ENCODE data around the gene RMI2. TPM values are rescaled to one million over a fixed set of nuclear protein-coding genes. Genes with fewer than 3 reads are reported as not detected.

The RMI2 gene
- total and polyA plus RNA-seq, 11 donors, result 0.23 to 6.6 (median 0.76) TPM; not detected in 2

DNA sequence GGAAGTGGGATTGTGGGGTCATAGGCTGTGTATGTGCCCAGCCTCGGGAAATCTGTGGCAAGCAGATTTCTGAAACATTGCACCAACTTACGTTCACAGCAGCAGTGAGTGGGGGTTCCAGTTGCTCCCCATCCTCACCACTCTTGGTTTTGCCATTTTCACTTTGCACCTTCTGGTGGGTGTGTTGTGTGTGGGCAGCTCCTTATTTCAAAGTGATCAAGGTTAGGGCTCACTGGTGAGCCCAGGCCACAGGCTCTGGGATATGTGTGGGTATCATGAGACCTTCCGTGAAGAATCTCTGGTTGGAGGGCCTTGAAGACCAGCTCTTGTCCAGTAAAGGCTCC is 34.7 kb upstream of the RMI2 start:
- 83 to 97% (median 94%) methylated on average over 3 of the region's 3 CpGs for WGBS, 4 donors
- H3K36me3 ChIP-seq, result no peaks in the 10 kb centered on the region
- no peaks in the 10 kb centered on the region for H3K9me3 ChIP-seq
- H3K27me3 ChIP-seq, result no peaks in the 10 kb centered on the region
- no peak overlapping the region for H3K4me3 ChIP-seq
- no peak for TF ChIP-seq POLR2A (IDR thresholded peaks at IDR 0.05)
- TF ChIP-seq, protein P1, sequence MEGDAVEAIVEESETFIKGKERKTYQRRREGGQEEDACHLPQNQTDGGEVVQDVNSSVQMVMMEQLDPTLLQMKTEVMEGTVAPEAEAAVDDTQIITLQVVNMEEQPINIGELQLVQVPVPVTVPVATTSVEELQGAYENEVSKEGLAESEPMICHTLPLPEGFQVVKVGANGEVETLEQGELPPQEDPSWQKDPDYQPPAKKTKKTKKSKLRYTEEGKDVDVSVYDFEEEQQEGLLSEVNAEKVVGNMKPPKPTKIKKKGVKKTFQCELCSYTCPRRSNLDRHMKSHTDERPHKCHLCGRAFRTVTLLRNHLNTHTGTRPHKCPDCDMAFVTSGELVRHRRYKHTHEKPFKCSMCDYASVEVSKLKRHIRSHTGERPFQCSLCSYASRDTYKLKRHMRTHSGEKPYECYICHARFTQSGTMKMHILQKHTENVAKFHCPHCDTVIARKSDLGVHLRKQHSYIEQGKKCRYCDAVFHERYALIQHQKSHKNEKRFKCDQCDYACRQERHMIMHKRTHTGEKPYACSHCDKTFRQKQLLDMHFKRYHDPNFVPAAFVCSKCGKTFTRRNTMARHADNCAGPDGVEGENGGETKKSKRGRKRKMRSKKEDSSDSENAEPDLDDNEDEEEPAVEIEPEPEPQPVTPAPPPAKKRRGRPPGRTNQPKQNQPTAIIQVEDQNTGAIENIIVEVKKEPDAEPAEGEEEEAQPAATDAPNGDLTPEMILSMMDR (IDR thresholded peaks at IDR 0.05), result no peak
- DNase-seq, result peak in 1 of 5 donors; percentile 2
- no peak for ATAC-seq
- peaks cover 0 to 58% (median 0%) of the 10 kb centered on the region in 12 donors for H3K4me1 ChIP-seq
- intact Hi-C loops (cut with DNase I), result no loop called here
- H3K27ac ChIP-seq, result peak overlapping the region in 5 of 12 donors; percentile 28 to 64 (median 43)

DNA sequence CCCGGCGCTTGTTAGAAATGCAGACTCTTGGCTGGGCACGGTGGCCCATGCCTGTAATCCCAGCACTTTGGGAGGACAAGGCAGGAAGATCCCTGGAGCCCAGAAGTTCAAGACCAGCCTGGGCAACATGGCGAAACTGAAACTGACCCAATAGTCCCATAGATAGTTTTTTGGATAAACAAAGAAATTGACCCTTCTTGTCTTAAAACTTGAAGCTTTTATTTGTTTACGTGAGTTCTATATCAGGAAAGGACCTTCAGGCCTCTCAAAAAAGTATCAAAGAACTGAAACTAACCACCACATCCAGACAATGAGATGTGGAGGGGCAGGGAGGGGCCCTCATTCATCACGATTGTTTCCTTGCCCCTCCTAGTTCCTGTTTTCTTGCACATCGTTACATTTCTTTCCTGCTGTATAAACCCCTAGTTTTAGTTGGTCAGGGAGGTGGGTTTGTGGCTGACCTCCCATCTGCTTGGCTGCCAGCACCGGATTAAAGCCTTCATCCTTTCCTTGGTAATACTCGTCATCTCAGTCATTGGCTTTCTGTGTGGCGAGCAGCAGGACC is 34.2 kb upstream of the RMI2 start:
- Histone ChIP-seq H3K4me3 (no peak overlapping the region), H3K36me3 (no peaks in the 10 kb centered on the region), H3K4me1 (peaks cover 0 to 60% (median 0%) of the 10 kb centered on the region in 12 donors), H3K27me3 (no peaks in the 10 kb centered on the region), H3K27ac (peak overlapping the region in 5 of 12 donors; percentile 28 to 64 (median 43)), H3K9me3 (no peaks in the 10 kb centered on the region)
- WGBS, 4 donors, result 70 to 84% (median 74%) methylated on average over 10 of the region's 10 CpGs
- TF ChIP-seq POLR2A (IDR thresholded peaks at IDR 0.05), result no peak
- TF ChIP-seq, protein P1 (IDR thresholded peaks at IDR 0.05), result no peak
- DNase-seq (no peak), ATAC-seq (peak in 2 of 4 donors; percentile 16 to 52)
- intact Hi-C loops (cut with DNase I), result no loop called here

DNA sequence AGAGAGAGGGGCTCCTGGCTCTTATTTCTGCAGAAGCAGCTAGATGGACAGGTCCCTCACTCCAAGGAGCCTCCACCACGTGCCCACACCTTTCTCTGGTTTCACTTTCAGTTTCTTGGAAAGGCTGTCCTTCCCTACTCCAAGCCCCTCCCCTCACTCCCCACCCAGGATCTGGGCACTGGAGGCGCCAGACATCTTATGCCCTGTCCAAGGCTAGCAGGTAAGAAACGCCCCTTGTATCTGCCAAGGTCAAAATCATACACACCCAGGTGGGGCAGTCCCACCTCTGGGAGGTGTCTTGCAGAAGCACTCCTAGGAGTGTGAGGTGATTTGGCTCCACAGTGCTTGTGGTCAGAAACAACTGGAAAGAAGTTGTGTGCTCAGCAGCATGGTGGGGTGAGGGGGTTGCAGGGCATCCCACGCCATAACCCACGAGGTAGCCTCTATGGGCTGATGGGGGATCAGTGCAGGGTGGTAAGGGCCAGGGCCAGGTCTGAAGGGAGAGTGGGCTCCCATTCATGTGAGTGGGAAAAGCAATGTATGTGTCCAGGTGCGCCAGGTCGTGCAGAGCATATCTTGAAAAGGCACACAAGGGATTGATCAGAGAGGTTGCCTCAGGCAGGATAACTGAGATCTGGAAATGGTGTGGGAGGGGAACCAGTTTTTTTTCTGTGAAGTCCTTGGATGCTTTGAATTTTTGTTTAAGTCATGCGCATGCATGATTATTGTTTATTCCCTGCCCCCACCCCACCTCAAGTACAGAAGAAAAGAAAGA is 32.4 kb upstream of the RMI2 start:
- H3K36me3 ChIP-seq, result no peaks in the 10 kb centered on the region
- ATAC-seq, result no peak
- intact Hi-C loops (cut with DNase I), result no loop called here
- no peak overlapping the region for H3K27ac ChIP-seq
- peaks cover 0 to 52% (median 0%) of the 10 kb centered on the region in 12 donors for H3K4me1 ChIP-seq
- no peaks in the 10 kb centered on the region for H3K9me3 ChIP-seq
- H3K4me3 ChIP-seq, result no peak overlapping the region
- TF ChIP-seq, protein P1 (IDR thresholded peaks at IDR 0.05), result no peak
- no peak for TF ChIP-seq POLR2A (IDR thresholded peaks at IDR 0.05)
- 72 to 79% (median 76%) methylated on average over 8 of the region's 8 CpGs for WGBS, 4 donors
- DNase-seq, result no peak
- no peaks in the 10 kb centered on the region for H3K27me3 ChIP-seq

DNA sequence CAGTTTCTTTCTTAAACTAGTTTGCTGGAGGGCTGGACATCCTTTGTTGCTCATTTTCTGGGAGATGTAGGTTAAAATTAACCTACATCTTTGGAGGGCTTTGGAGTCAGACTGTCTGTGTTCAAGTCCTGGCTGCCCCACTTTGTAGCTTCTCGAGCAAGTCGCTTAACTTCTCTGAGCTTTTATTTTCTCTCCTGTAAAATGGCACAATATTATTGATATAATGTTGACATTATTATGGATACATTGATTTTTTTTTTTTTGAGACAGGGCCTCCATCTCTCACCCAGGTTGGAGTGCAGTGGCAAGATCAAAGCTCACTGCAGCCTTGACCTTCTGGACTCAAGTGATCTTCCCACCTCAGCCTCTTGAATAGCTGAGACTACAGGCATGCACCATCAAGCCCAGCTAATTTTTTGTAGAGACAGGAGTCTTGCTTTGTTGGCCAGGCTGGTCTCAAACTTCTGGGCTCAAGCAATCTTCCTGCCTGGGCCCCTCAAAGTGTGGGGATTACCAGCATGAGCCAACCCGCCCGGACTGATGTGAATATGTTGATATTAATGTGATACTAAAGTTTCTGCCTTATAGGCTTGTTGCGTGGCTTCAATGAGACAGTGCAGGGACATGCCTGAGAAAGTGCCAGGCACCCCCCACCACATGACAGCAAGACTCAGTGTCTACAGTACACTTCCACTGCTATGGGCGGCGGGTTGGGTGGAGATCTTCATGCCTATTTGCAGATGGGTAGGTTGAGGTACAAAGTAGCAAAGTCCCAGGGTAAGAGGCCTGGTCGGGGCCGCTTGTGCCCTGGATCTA is 31.6 kb upstream of the RMI2 start:
- no peak for ATAC-seq
- DNase-seq, result no peak
- Histone ChIP-seq H3K27ac (no peak overlapping the region), H3K27me3 (no peaks in the 10 kb centered on the region), H3K36me3 (no peaks in the 10 kb centered on the region), H3K4me3 (no peak overlapping the region), H3K9me3 (no peaks in the 10 kb centered on the region), H3K4me1 (peaks cover 0 to 45% (median 0%) of the 10 kb centered on the region in 12 donors)
- WGBS, 4 donors, result 95 to 97% (median 96%) methylated on average over 8 to 9 of the region's 9 CpGs
- intact Hi-C loops (cut with DNase I), result no loop called here
- TF ChIP-seq, protein P1 (IDR thresholded peaks at IDR 0.05), result no peak
- no peak for TF ChIP-seq POLR2A (IDR thresholded peaks at IDR 0.05)
